NOMO-1 (cell line): ENCODE measurements around the gene ZNF224.
A peak's percentile ranks its signal among the peaks of the same experiment; 100 is the strongest.
"Not testable (repeated sequence)": the region's sequence is repeated elsewhere in the genome, so short reads cannot be mapped to it uniquely, and the experiment has no call there.

Source experiments
- DNase-seq, 2 experiments: peaks; one replicate each; lab custom pipeline; 2025; ENCODE audit not compliant: unreplicated experiment in 2 of 2; lab: John Stamatoyannopoulos, UW

ZNF224 gene

DNA sequence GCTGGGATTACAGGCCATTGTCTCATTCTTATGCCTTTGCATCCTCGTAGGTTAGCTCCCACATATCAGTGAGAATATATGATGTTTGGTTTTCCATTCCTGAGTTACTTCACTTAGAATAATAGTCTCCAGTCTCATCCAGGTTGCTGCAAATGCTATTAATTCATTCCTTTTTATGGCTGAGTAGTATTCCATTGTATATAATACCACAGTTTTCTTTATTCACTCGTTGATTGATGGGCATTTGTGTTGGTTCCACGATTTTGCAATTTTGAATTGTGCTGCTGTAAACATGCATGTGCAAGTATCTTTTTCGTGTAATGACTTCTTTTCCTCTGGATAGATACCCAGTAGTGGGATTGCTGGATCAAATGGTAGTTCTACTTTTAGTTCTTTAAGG is 27.0 kb downstream of the ZNF224 start:
- not testable (repeated sequence) for DNase-seq

DNA sequence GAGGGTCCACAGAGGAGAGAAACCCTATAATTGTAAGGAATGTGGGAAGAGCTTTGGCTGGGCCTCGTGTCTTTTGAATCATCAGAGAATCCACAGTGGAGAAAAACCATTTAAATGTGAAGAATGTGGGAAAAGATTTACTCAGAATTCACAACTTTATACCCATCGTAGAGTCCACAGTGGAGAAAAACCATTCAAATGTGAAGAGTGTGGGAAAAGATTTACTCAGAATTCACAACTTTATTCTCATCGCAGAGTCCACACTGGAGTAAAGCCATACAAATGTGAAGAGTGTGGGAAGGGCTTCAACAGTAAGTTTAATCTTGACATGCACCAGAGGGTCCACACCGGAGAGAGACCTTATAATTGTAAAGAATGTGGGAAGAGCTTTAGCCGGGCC is 37.8 kb downstream of the ZNF224 start:
- no peak for DNase-seq

DNA sequence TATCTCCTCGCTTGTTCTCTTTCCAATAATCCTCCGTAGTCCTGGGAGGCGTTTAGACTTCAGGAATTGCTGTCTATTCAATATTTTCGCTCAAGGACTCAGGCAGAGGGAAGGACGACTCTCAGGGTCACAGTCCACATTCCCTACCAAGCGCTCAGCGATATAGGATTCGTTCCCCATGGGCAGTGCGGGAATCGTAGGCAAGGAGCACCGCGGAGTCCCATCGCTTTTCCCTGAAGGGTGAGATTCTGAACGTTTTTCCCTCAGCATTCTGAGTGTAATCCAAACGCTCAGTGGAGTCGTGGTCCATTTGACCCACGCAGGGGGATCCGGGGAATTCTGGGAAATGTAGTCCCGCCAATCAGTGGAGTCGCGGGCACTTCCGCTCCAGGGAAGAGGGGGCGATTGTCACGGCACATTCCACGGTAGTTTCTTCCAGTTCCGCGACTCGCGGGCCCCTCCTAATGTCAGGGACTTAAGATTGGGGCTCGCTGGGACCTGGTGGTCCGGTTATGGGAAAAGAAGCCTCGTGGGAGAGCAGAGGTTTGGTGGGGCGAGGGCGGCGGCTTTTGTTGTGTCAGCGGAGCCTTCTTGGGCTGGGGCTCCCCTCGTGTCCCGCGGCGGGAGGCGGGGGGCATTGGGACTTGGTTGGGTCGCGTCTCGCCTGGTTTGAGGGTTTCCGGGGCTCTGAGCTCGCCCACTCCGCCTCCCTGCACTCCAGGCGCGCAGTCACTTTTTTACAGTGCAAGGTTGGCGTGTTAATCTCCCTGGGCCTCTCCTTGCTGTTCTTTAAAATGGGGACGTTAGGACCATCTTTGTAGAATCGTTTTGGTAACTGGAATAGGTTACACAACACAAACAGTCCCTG is 47.3 kb downstream of the ZNF224 start, which contains the start of gene ZNF234:
ZNF234 (plus strand) TSS at position 364 of the 868 bp plus-strand sequence. CDS start 3,079 bp downstream, outside the sequence.
- peak; percentile 44 to 60 for DNase-seq

DNA sequence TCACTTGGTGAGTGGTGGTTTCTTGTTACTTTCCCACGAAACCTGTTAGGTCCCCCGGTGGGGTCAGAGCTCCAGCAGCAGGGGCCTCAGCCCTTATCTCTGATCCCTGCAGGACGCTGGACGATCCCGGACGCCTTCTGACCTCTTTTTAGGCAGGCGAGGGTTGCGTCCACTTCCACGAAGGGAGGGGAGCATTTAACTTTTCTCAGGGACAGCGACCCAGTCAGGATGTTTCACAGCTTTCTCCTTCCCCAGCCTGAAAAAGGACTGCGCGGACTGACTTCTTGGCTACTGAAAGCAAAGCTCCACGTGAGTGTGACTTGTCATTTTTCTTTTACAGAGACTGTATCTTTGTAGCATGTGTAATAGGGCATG is 47.9 kb downstream of the ZNF224 start:
- no peak for DNase-seq

DNA sequence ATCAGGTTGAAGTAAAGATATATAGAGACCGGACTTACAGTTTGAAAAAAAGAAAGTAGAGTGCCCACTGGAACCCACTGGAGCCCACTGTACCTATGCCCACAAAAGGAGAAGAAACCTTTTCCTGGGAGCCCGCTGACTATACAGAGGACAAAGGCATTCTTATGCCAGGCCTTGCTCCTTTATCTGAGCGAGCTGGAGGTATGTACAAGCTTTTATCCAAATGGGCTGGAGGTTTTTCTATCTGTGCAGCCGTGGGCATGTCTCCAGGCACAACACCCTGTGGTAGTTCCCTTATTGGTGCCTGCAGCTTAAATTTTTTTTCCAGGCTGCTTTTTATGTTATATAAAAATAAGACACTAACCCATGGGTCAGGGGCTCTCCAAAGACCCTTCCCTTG is 55.6 kb downstream of the ZNF224 start:
- no peak for DNase-seq

DNA sequence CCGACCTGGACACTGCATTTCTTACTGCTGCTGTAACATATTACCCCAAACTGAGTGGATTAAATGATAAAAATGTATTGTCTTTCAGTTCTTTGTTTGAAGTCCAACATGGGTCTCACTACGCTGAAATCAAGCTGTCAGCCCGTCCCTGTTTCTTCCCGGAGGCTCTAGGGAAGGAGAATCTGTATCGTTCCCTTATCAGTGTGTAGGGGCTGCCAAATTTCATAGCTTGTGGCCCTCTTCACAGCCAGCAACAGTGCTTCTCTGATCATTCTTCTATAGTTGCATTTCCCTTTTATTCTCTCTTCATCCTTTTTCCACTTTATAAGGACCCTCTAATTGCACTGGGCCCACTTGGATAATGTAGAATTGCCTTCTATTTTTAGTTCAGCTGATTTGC is 57.3 kb downstream of the ZNF224 start:
- no peak for DNase-seq

DNA sequence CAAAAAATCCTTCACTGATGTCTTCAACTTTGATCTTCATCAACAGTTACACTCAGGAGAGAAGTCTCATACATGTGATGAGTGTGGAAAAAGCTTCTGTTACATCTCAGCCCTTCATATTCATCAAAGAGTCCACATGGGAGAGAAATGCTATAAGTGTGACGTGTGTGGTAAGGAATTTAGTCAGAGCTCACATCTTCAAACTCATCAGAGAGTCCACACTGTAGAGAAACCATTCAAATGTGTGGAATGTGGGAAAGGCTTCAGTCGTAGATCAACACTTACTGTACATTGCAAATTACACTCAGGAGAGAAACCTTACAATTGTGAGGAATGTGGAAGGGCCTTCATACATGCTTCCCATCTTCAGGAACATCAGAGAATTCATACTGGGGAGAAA is 62.3 kb downstream of the ZNF224 start:
- DNase-seq: no peak
